ENCODE measurements around the gene RPS21. TPM values are rescaled to one million over a fixed set of nuclear protein-coding genes. Genes with fewer than 3 reads are reported as not detected.
A peak's percentile ranks its signal among the peaks of the same experiment; 100 is the strongest.

RPS21 gene
- total and polyA plus RNA-seq, 10 donors: 1,168 to 11,722 (median 3,328) TPM

- Histone ChIP-seq H3K4me3 (peak overlapping the region in 1 of 8 donors; percentile 15), H3K27me3 (replicated peaks in 1 of 7) (peaks cover 0 to 6% (median 0%) of the 10 kb centered on the region in 7 donors), H3K36me3 (peaks cover 0 to 19% (median 0%) of the 10 kb centered on the region in 6 donors), H3K9me3 (no peaks in the 10 kb centered on the region), H3K27ac (peak overlapping the region; percentile 48 to 87 (median 79)), H3K4me1 (peaks cover 26 to 92% (median 66%) of the 10 kb centered on the region in 6 donors)
- 58 to 79% (median 69%) methylated on average over 7 to 24 of the region's 24 CpGs for WGBS, 5 donors
- intact Hi-C loops (cut with DNase I; ENCODE audit: low total_unique reads): no loop called here
- no peak for DNase-seq
- TF ChIP-seq POLR2AphosphoS5 (IDR thresholded peaks at IDR 0.05) (peak; percentile 54 to 68 (median 63)), CTCF (IDR thresholded peaks at IDR 0.05 in 8 of 11, conservative IDR thresholded peaks at IDR 0.05 in 3 of 11) (no peak), POLR2A (IDR thresholded peaks at IDR 0.05) (no peak)
These were observed 28.5 kb upstream of the RPS21 start for GRCh38 chr20:62358171-62359042.

GRCh38 chr20:62359043-62359490, 27.8 kb upstream of the RPS21 start:
- no peak for DNase-seq
- Histone ChIP-seq H3K27me3 (replicated peaks in 1 of 7) (peaks cover 0 to 6% (median 0%) of the 10 kb centered on the region in 7 donors), H3K36me3 (peaks cover 0 to 19% (median 0%) of the 10 kb centered on the region in 6 donors), H3K4me1 (peaks cover 26 to 93% (median 67%) of the 10 kb centered on the region in 6 donors), H3K27ac (peak overlapping the region; percentile 32 to 87 (median 79)), H3K9me3 (no peaks in the 10 kb centered on the region), H3K4me3 (peak overlapping the region in 1 of 8 donors; percentile 15)
- WGBS, 5 donors: 61 to 83% (median 71%) methylated on average over 6 to 16 of the region's 16 CpGs
- no peak for TF ChIP-seq POLR2A (IDR thresholded peaks at IDR 0.05)
- TF ChIP-seq POLR2AphosphoS5 (IDR thresholded peaks at IDR 0.05): no peak
- no peak for TF ChIP-seq CTCF (IDR thresholded peaks at IDR 0.05 in 8 of 11, conservative IDR thresholded peaks at IDR 0.05 in 3 of 11)
- intact Hi-C loops (cut with DNase I; ENCODE audit: low total_unique reads): no loop called here

- DNase-seq: no peak
- peak overlapping the region in 1 of 8 donors; percentile 17 for H3K4me3 ChIP-seq
- TF ChIP-seq CTCF (IDR thresholded peaks at IDR 0.05 in 8 of 11, conservative IDR thresholded peaks at IDR 0.05 in 3 of 11) (no peak), POLR2AphosphoS5 (IDR thresholded peaks at IDR 0.05) (peak; percentile 62 to 72 (median 66)), POLR2A (IDR thresholded peaks at IDR 0.05) (no peak)
- peak overlapping the region; percentile 32 to 87 (median 79) for H3K27ac ChIP-seq
- H3K27me3 ChIP-seq (replicated peaks in 1 of 7): peaks cover 0 to 6% (median 0%) of the 10 kb centered on the region in 7 donors
- no peaks in the 10 kb centered on the region for H3K9me3 ChIP-seq
- H3K4me1 ChIP-seq: peaks cover 26 to 95% (median 69%) of the 10 kb centered on the region in 6 donors
- WGBS, 5 donors: 51 to 85% (median 75%) methylated on average over 11 to 25 of the region's 25 CpGs
- peaks cover 0 to 19% (median 0%) of the 10 kb centered on the region in 6 donors for H3K36me3 ChIP-seq
- intact Hi-C loops (cut with DNase I; ENCODE audit: low total_unique reads): no loop called here
These were observed 27.3 kb upstream of the RPS21 start for GRCh38 chr20:62359491-62360121.
